H1 (cell line): Measurements from ENCODE around the gene KSR2. TPM values are rescaled to one million over a fixed set of nuclear protein-coding genes. Genes with fewer than 3 reads are reported as not detected.

Source experiments
- CTCF ChIA-PET: fragments of 300-600 bp; sonication (Branson Sonifier 250); formaldehyde crosslinking; loops from one replicate; lab custom pipeline; 2021; ENCODE audit not compliant: partially characterized antibody; lab: Charles Lee
- POLR2A ChIA-PET: fragments of 300-600 bp; sonication (Branson Sonifier 250); formaldehyde crosslinking; loops from one replicate; lab custom pipeline; 2021; ENCODE audit warnings: inconsistent platforms; ENCODE audit not compliant: partially characterized antibody; lab: Charles Lee
- DNase-seq, 2 experiments: peaks; one replicate each; pipeline versions ENCODE4 v3.0.0 to v3.0.0-alpha.2; 2010 to 2022; ENCODE audit warnings: low spot score in 2 of 2, low read depth in 1 of 2, mixed read lengths in 1 of 2
- FAIRE-seq: peaks from 2 replicates; lab custom pipeline; 2011; peaks lifted over from hg19 to GRCh38; lab: Jason Lieb, UNC
- H2AFZ ChIP-seq: 2 replicates; pipeline ENCODE4 v1.8.1; 2012; ENCODE audit warnings: low read length, inconsistent platforms
- H2AK5ac ChIP-seq: 2 replicates; pipeline ENCODE4 v1.6.1; 2013; ENCODE audit warnings: low read depth, low read length
- H2BK120ac ChIP-seq: replicated peaks from 2 replicates; pipeline ENCODE3; 2013; ENCODE audit warnings: low read depth, low read length, inconsistent platforms
- H2BK12ac ChIP-seq: 2 replicates; pipeline ENCODE4 v1.6.1; 2013; ENCODE audit warnings: low read depth, low read length
- H2BK15ac ChIP-seq: 2 replicates; pipeline ENCODE4 v1.6.1; 2013; ENCODE audit warnings: low read length
- H2BK20ac ChIP-seq: 2 replicates; pipeline ENCODE4 v1.6.1; 2013; ENCODE audit warnings: low read length
- H2BK5ac ChIP-seq: 2 replicates; pipeline ENCODE4 v1.6.1; 2013; ENCODE audit warnings: low read depth, low read length
- H3K14ac ChIP-seq: 2 replicates; pipeline ENCODE4 v1.6.1; 2013; ENCODE audit warnings: inconsistent platforms; ENCODE audit not compliant: insufficient read length
- H3K18ac ChIP-seq: 2 replicates; pipeline ENCODE4 v1.6.1; 2013; ENCODE audit warnings: low read length; ENCODE audit errors: extremely low read depth
- H3K23ac ChIP-seq: 2 replicates; pipeline ENCODE4 v1.6.1; 2013; ENCODE audit warnings: inconsistent platforms; ENCODE audit not compliant: insufficient read length
- H3K23me2 ChIP-seq: 2 replicates; pipeline ENCODE4 v1.6.1; 2013; ENCODE audit warnings: low read depth, low read length
- H3K27ac ChIP-seq: 2 replicates; pipeline ENCODE4 v1.6.1; 2011; ENCODE audit warnings: low read depth, low read length, inconsistent platforms
- H3K27me3 ChIP-seq, 4 experiments: replicated peaks in 1 of 4; 1 replicate in 1 of 4; 2 replicates in 3 of 4; pipeline versions ENCODE4 v1.6.1 to v1.8.1; 2011 to 2013; ENCODE audit warnings: low read length in 3 of 4, mild to moderate bottlenecking in 3 of 4, inconsistent platforms in 2 of 4, mixed read lengths in 2 of 4, moderate library complexity in 1 of 4; ENCODE audit not compliant: control insufficient read depth in 3 of 4, insufficient read depth in 3 of 4; ENCODE audit errors: extremely low read depth in 1 of 4
- H3K36me3 ChIP-seq, 4 experiments: 2 replicates each; pipeline versions ENCODE4 v1.6.1 to v1.8.1; 2011 to 2013; ENCODE audit warnings: mild to moderate bottlenecking in 4 of 4, low read length in 3 of 4, moderate library complexity in 2 of 4, control low read depth in 1 of 4, inconsistent platforms in 1 of 4; ENCODE audit not compliant: insufficient read depth in 4 of 4, control insufficient read depth in 2 of 4
- H3K4ac ChIP-seq: replicated peaks from 2 replicates; pipeline ENCODE3; 2013; ENCODE audit warnings: low read length, low read depth, mixed read lengths, inconsistent platforms; ENCODE audit not compliant: insufficient read length
- H3K4me1 ChIP-seq, 4 experiments: replicated peaks in 1 of 4; 1 replicate in 1 of 4; 2 replicates in 3 of 4; pipeline versions ENCODE4 v1.6.1 to v1.8.1; 2011 to 2013; ENCODE audit warnings: low read length in 3 of 4, inconsistent platforms in 2 of 4, mixed read lengths in 1 of 4; ENCODE audit not compliant: insufficient read depth in 4 of 4, control insufficient read depth in 3 of 4
- H3K4me2 ChIP-seq, 2 experiments: 2 replicates each; pipeline versions ENCODE4 v1.6.1 to v1.8.1; 2011 to 2013; ENCODE audit warnings: low read depth in 2 of 2, low read length in 2 of 2, control low read depth in 1 of 2, inconsistent platforms in 1 of 2, mild to moderate bottlenecking in 1 of 2; ENCODE audit not compliant: insufficient read depth in 1 of 2
- H3K4me3 ChIP-seq, 4 experiments: fragments of 200-600, 300-600 bp in 1 of 4; sonication (generic), shearing (Covaris generic), sonication (Bioruptor Twin) in 1 of 4; 2 replicates each; pipeline versions ENCODE4 v1.5.1 to v1.8.1; 2011 to 2016; ENCODE audit warnings: low read length in 4 of 4, low read depth in 3 of 4, control low read depth in 2 of 4, inconsistent platforms in 2 of 4, mild to moderate bottlenecking in 2 of 4, mixed read lengths in 1 of 4, moderate library complexity in 1 of 4; ENCODE audit not compliant: insufficient read depth in 2 of 4; ENCODE audit errors: extremely low read depth in 1 of 4
- H3K56ac ChIP-seq: replicated peaks from 2 replicates; pipeline ENCODE3; 2013; ENCODE audit warnings: low read depth, mild to moderate bottlenecking, mixed read lengths, low read length, inconsistent platforms; ENCODE audit not compliant: insufficient read length
- H3K79me1 ChIP-seq: 2 replicates; pipeline ENCODE4 v1.6.1; 2013; ENCODE audit warnings: low read depth, low read length, control low read depth
- H3K79me2 ChIP-seq, 2 experiments: 2 replicates each; pipeline versions ENCODE4 v1.6.1 to v1.8.1; 2012 to 2013; ENCODE audit warnings: low read length in 2 of 2, mild to moderate bottlenecking in 2 of 2, inconsistent platforms in 1 of 2; ENCODE audit not compliant: insufficient read depth in 2 of 2, control insufficient read depth in 1 of 2
- H3K9ac ChIP-seq, 4 experiments: replicated peaks in 1 of 4; 1 replicate in 1 of 4; 2 replicates in 3 of 4; pipeline versions ENCODE4 v1.6.1 to v1.8.1; 2011 to 2013; ENCODE audit warnings: low read depth in 3 of 4, low read length in 3 of 4, control low read depth in 2 of 4, mild to moderate bottlenecking in 2 of 4, moderate library complexity in 2 of 4, inconsistent platforms in 1 of 4; ENCODE audit errors: extremely low read depth in 1 of 4
- H3K9me3 ChIP-seq, 2 experiments: 2 replicates each; pipeline versions ENCODE4 v1.6.1 to v1.8.1; 2012 to 2013; ENCODE audit warnings: mild to moderate bottlenecking in 2 of 2, moderate library complexity in 2 of 2, control low read depth in 1 of 2, inconsistent platforms in 1 of 2, low read depth in 1 of 2, low read length in 1 of 2, mixed read lengths in 1 of 2; ENCODE audit not compliant: insufficient read depth in 2 of 2
- H4K20me1 ChIP-seq, 2 experiments: replicated peaks in 1 of 2; 2 replicates each; pipeline versions ENCODE3 to v1.8.1; 2011 to 2013; ENCODE audit warnings: inconsistent platforms in 2 of 2, low read length in 2 of 2, mild to moderate bottlenecking in 1 of 2; ENCODE audit not compliant: insufficient read depth in 2 of 2, control insufficient read depth in 1 of 2
- H4K5ac ChIP-seq: 2 replicates; pipeline ENCODE4 v1.6.1; 2013; ENCODE audit warnings: low read length, low read depth, mixed read lengths, inconsistent platforms; ENCODE audit not compliant: insufficient read length
- H4K8ac ChIP-seq: 2 replicates; pipeline ENCODE4 v1.8.0; 2013; ENCODE audit warnings: mild to moderate bottlenecking, moderate library complexity, low read length, inconsistent platforms; ENCODE audit not compliant: insufficient read depth; ENCODE audit errors: extremely low read depth
- H4K91ac ChIP-seq: replicated peaks from 2 replicates; pipeline ENCODE3; 2013; ENCODE audit warnings: low read length, mixed read lengths, inconsistent platforms; ENCODE audit not compliant: insufficient read length
- CHD2 ChIP-seq: IDR thresholded peaks from 2 replicates; pipeline ENCODE4 v1.6.1; 2012; ENCODE audit warnings: low read length, improper control_type of control experiment
- CREB1 ChIP-seq: IDR thresholded peaks from 2 replicates; pipeline ENCODE4 v1.6.1; 2012; ENCODE audit warnings: inconsistent platforms
- EP300 ChIP-seq, 2 experiments: IDR thresholded peaks; 1 replicate in 1 of 2; 2 replicates in 1 of 2; pipeline ENCODE4 v1.6.1; 2011 to 2012; ENCODE audit warnings: low read depth in 2 of 2, low read length in 2 of 2, mild to moderate bottlenecking in 2 of 2, borderline replicate concordance in 1 of 2, inconsistent platforms in 1 of 2, moderate library complexity in 1 of 2
- FOSL1 ChIP-seq: IDR thresholded peaks from 2 replicates; pipeline ENCODE4 v1.6.1; 2011; ENCODE audit warnings: mild to moderate bottlenecking, low read depth, low read length, moderate library complexity; ENCODE audit not compliant: insufficient read depth
- GABPA ChIP-seq: IDR thresholded peaks from 2 replicates; pipeline ENCODE4 v1.6.1; 2011; ENCODE audit warnings: mild to moderate bottlenecking, low read length, moderate library complexity, borderline replicate concordance; ENCODE audit not compliant: insufficient read depth
- MAFK ChIP-seq: IDR thresholded peaks from 2 replicates; pipeline ENCODE4 v1.6.1; 2012; ENCODE audit warnings: low read depth, mild to moderate bottlenecking, improper control_type of control experiment, low read length
- NANOG ChIP-seq: IDR thresholded peaks from 2 replicates; pipeline ENCODE4 v1.6.1; 2011; ENCODE audit warnings: low read length, low read depth, mild to moderate bottlenecking, inconsistent platforms; ENCODE audit not compliant: insufficient read depth, poor library complexity, severe bottlenecking
- RAD21 ChIP-seq, 2 experiments: IDR thresholded peaks in 1 of 2; conservative IDR thresholded peaks in 1 of 2; 2 replicates each; pipeline ENCODE4 v1.6.1; 2011; ENCODE audit warnings: low read depth in 2 of 2, low read length in 2 of 2, improper control_type of control experiment in 1 of 2, inconsistent platforms in 1 of 2, mild to moderate bottlenecking in 1 of 2, moderate library complexity in 1 of 2
- RXRA ChIP-seq: IDR thresholded peaks from 2 replicates; pipeline ENCODE4 v1.6.1; 2011; ENCODE audit warnings: low read depth, mild to moderate bottlenecking, low read length, moderate library complexity; ENCODE audit not compliant: insufficient read depth
- SAP30 ChIP-seq: fragments of 300-600 bp; sonication (generic); IDR thresholded peaks from 2 replicates; pipeline ENCODE4 v1.7.1; 2012; ENCODE audit warnings: low read length, moderate library complexity, mild to moderate bottlenecking, inconsistent platforms; ENCODE audit not compliant: insufficient read depth, insufficient replicate concordance
- SIN3A ChIP-seq, 2 experiments: IDR thresholded peaks in 1 of 2; conservative IDR thresholded peaks in 1 of 2; 2 replicates each; pipeline ENCODE4 v1.6.1; 2011 to 2012; ENCODE audit warnings: low read length in 2 of 2, improper control_type of control experiment in 1 of 2, low read depth in 1 of 2, mild to moderate bottlenecking in 1 of 2
- SP1 ChIP-seq: IDR thresholded peaks from 2 replicates; pipeline ENCODE4 v1.6.1; 2011; ENCODE audit warnings: low read depth, low read length
- SP2 ChIP-seq: IDR thresholded peaks from 2 replicates; pipeline ENCODE4 v1.6.1; 2012; ENCODE audit warnings: mild to moderate bottlenecking, low read length, inconsistent platforms
- ZNF274 ChIP-seq: IDR thresholded peaks from 2 replicates; pipeline ENCODE4 v1.7.0; 2012; ENCODE audit warnings: low read length, borderline replicate concordance; ENCODE audit errors: extremely low read depth
- WGBS, 2 experiments: shearing (Covaris generic) in 1 of 2; methylation state at CpG; one replicate each; pipeline versions ENCODE4 v1.1.6 to v1.1.7; 2013 to 2015; ENCODE audit warnings: low lambda C conversion rate in 2 of 2, mixed read lengths in 2 of 2, inconsistent platforms in 1 of 2, low coverage in 1 of 2, missing lambda C conversion rate in 1 of 2; ENCODE audit not compliant: insufficient replicate concordance in 2 of 2, insufficient coverage in 1 of 2, insufficient read length in 1 of 2; ENCODE audit errors: extremely low coverage in 1 of 2, missing lambda C conversion rate in 1 of 2; 5-methylcytosine and 5-hydroxymethylcytosine counted together
- polyA plus RNA-seq, 7 experiments: library from polyadenylated mRNA; depleted of rRNA in 3 of 7; stranded (reverse) in 5 of 7; unstranded in 2 of 7; fragments of >200 nt in 5 of 7; fragments of 200-250 nt in 2 of 7; gene quantifications; 1 replicate in 5 of 7; 2 replicates in 1 of 7; 4 replicates in 1 of 7; pipeline versions ENCODE4 v1.2.1 to v1.2.3, GENCODE V29; 2011 to 2013; ENCODE audit warnings: missing spikeins in 2 of 7, mixed read lengths in 2 of 7
- total RNA-seq: library from RNA; stranded (reverse); fragmentation: NEBNext Ultra II Directional; extraction: Animal tissue kit (Norgen Biotek cat#: 25700); gene quantifications from 2 replicates; pipeline ENCODE4 v1.2.1, GENCODE V29; 2021

Gene KSR2
- total and polyA plus RNA-seq, 2 of the 8 experiments (the other 6 are each of a cell fraction or from before 2014, with no cell fraction given), result 0.74 to 2.2 TPM

GRCh38 chr12:117646520-117646919 is 322.3 kb downstream of the KSR2 start:
- Histone ChIP-seq H2AFZ (no peak overlapping the region), H3K23me2 (no peaks in the 10 kb centered on the region), H4K91ac (no peak overlapping the region), H2BK12ac (no peak overlapping the region), H3K27ac (no peak overlapping the region), H3K18ac (no peak overlapping the region), H3K79me1 (no peaks in the 10 kb centered on the region), H4K20me1 (no peaks in the 10 kb centered on the region), H3K79me2 (no peaks in the 10 kb centered on the region), H2BK120ac (no peak overlapping the region), H2BK20ac (no peak overlapping the region), H3K27me3 (no peaks in the 10 kb centered on the region), H3K4me1 (peaks cover 0 to 2% (median 2%) of the 10 kb centered on the region in 4 experiments; a peak in 1 of 7 replicates), H4K5ac (no peak overlapping the region), H3K56ac (no peak overlapping the region), H3K9ac (no peak overlapping the region), H3K4me3 (no peak overlapping the region), H3K9me3 (no peaks in the 10 kb centered on the region), H3K4ac (no peak overlapping the region), H4K8ac (no peak overlapping the region), H2BK5ac (no peak overlapping the region), H3K4me2 (no peak overlapping the region), H2AK5ac (no peak overlapping the region), H3K14ac (no peak overlapping the region), H3K36me3 (no peaks in the 10 kb centered on the region), H3K23ac (no peak overlapping the region), H2BK15ac (no peak overlapping the region)
- FAIRE-seq (no peak), DNase-seq (no peak)
- POLR2A ChIA-PET, result no interaction called here
- WGBS, 2 experiments, result 81% methylated on average over 6 of the region's 7 CpGs; no CpG with 5 or more reads in 1 of the 2 experiments
- CTCF ChIA-PET, result no interaction called here
- no peak for TF ChIP-seq CHD2
- no peak for TF ChIP-seq SIN3A (conservative IDR thresholded peaks at IDR 0.05 in 1 of 2, IDR thresholded peaks at IDR 0.05 in 1 of 2; ENCODE audit: low read depth in 1 of 2, low read length in 2 of 2)
- no peak for TF ChIP-seq RXRA
- no peak for TF ChIP-seq ZNF274
- TF ChIP-seq SP1, result no peak
- no peak for TF ChIP-seq CREB1
- no peak for TF ChIP-seq SAP30
- no peak for TF ChIP-seq MAFK
- TF ChIP-seq FOSL1, result no peak
- TF ChIP-seq EP300 (IDR thresholded peaks at IDR 0.05; ENCODE audit: borderline replicate concordance in 1 of 2, low read depth in 2 of 2, low read length in 2 of 2), result no peak
- TF ChIP-seq NANOG, result no peak
- no peak for TF ChIP-seq SP2
- TF ChIP-seq RAD21 (IDR thresholded peaks at IDR 0.05 in 1 of 2, conservative IDR thresholded peaks at IDR 0.05 in 1 of 2; ENCODE audit: low read depth in 2 of 2, low read length in 2 of 2), result no peak
- no peak for TF ChIP-seq GABPA
